SK-N-SH (cell line): Measurements from ENCODE around the gene ATG7.

Source experiments
- CTCF ChIP-seq: fragments of 200-600 bp; sonication (generic); IDR thresholded peaks from 2 replicates; pipeline ENCODE4 v1.6.1; 2017; ENCODE audit warnings: antibody characterized with exemption, mild to moderate bottlenecking, moderate library complexity
- EZH2phosphoT487 ChIP-seq: fragments of 200-600 bp; sonication (generic); IDR thresholded peaks from 2 replicates; pipeline ENCODE4 v1.6.1; 2017; ENCODE audit warnings: low read depth, mixed run types, mild to moderate bottlenecking, antibody characterized with exemption, moderate library complexity, borderline replicate concordance
- FOXJ3 ChIP-seq: sonication (generic); formaldehyde crosslinking; IDR thresholded peaks from 2 replicates; pipeline ENCODE4 v1.5.1; 2020; ENCODE audit warnings: mild to moderate bottlenecking, missing genetic modification reagents
- FOXM1 ChIP-seq: IDR thresholded peaks from 2 replicates; pipeline ENCODE4 v1.4.0; 2012; ENCODE audit warnings: low read depth, mild to moderate bottlenecking
- GATA2 ChIP-seq: sonication (generic); formaldehyde crosslinking; IDR thresholded peaks from 2 replicates; pipeline ENCODE4 v1.5.0; 2020; ENCODE audit warnings: mild to moderate bottlenecking, missing genetic modification reagents
- MXI1 ChIP-seq: IDR thresholded peaks from 2 replicates; pipeline ENCODE4 v1.6.1; 2012; ENCODE audit warnings: mild to moderate bottlenecking, low read depth, low read length, improper control_type of control experiment
- SIN3A ChIP-seq: IDR thresholded peaks from 2 replicates; pipeline ENCODE4 v1.6.1; 2012; ENCODE audit warnings: low read depth, mild to moderate bottlenecking, low read length, moderate library complexity, borderline replicate concordance

GRCh38 chr3:11467875-11468274 lies 195.7 kb downstream of the ATG7 start:
- TF ChIP-seq CTCF, result no peak
- TF ChIP-seq GATA2 (CRISPR knock-in tag), result no peak
- no peak for TF ChIP-seq FOXJ3 (CRISPR knock-in tag)
- no peak for TF ChIP-seq SIN3A
- no peak for TF ChIP-seq MXI1
- no peak for TF ChIP-seq EZH2phosphoT487
- no peak for TF ChIP-seq FOXM1
